Measurements from ENCODE around the gene RNF114.

DNA sequence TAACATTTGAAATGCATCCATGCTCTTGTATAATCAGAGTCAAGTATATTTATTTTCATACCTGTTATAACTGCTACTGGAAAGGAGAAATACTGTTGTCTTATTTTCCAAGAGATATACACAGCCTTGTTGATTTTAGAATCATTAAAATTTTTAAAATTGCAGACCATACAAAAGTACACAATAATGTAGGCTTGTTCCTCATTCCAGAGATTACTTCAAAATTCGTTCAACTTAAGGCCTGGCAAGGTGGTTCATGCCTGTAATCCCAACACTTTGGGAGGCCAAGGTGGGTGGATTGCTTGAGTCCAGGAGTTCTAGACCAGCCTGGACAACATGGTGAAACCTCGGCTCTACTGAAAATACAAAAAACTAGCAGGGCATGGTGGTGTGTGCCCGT lies 6.1 kb downstream of the RNF114 start:
- TF ChIP-seq, protein P1, sequence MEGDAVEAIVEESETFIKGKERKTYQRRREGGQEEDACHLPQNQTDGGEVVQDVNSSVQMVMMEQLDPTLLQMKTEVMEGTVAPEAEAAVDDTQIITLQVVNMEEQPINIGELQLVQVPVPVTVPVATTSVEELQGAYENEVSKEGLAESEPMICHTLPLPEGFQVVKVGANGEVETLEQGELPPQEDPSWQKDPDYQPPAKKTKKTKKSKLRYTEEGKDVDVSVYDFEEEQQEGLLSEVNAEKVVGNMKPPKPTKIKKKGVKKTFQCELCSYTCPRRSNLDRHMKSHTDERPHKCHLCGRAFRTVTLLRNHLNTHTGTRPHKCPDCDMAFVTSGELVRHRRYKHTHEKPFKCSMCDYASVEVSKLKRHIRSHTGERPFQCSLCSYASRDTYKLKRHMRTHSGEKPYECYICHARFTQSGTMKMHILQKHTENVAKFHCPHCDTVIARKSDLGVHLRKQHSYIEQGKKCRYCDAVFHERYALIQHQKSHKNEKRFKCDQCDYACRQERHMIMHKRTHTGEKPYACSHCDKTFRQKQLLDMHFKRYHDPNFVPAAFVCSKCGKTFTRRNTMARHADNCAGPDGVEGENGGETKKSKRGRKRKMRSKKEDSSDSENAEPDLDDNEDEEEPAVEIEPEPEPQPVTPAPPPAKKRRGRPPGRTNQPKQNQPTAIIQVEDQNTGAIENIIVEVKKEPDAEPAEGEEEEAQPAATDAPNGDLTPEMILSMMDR (IDR thresholded peaks at IDR 0.05; ENCODE audit: low read depth, low read length, poor library complexity, severe bottlenecking) = no peak
- TF ChIP-seq EZH2phosphoT487 (IDR thresholded peaks at IDR 0.05; ENCODE audit: borderline replicate concordance, low read length) = no peak

All from DOHH2 (cell line).